ENCODE measurements around the gene PTGES3L. TPM values are rescaled to one million over a fixed set of nuclear protein-coding genes. Genes with fewer than 3 reads are reported as not detected.

PTGES3L gene
- 4.0 TPM for total RNA-seq

DNA sequence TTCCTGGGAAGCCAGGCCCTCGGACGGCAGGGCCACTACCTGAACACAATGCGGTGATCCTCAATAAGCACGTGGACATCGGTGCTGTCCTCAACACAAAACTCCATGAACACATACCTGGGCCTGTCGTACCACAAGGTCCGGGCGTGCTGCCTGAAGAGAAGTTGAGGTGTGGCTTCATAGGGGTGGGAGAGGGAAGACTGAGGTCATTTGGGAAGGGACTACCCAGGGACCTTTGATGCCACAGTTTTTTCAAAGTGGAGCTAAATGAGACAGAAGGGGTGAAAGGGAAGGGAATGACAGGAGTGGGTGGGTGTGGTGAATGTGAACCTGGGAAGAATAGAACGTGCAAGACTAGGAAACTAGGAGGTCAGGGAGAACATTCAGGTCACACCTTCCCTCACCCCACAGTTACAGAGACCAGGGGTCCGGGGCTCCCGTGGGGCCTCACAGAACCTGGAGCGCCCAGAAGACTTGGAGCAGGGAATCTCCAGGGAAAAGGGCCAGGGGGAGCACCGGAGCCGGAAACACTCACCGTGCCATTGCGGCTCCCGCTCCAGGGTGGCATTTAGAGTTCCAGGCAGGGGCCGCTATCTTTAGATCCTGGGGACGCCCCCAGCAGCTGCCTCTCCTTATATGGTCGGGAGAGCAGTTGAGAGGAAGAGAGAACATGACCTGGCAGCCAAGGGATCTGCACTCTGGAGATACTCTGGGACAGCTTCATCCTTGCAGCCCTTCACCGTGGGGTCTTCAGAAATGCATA lies at the start of gene PTGES3L:
Gene PTGES3L, minus strand, starts transcription at position 570 of the 763 bp plus-strand sequence. Its CDS starts 27 bp downstream, at position 543.

DNA sequence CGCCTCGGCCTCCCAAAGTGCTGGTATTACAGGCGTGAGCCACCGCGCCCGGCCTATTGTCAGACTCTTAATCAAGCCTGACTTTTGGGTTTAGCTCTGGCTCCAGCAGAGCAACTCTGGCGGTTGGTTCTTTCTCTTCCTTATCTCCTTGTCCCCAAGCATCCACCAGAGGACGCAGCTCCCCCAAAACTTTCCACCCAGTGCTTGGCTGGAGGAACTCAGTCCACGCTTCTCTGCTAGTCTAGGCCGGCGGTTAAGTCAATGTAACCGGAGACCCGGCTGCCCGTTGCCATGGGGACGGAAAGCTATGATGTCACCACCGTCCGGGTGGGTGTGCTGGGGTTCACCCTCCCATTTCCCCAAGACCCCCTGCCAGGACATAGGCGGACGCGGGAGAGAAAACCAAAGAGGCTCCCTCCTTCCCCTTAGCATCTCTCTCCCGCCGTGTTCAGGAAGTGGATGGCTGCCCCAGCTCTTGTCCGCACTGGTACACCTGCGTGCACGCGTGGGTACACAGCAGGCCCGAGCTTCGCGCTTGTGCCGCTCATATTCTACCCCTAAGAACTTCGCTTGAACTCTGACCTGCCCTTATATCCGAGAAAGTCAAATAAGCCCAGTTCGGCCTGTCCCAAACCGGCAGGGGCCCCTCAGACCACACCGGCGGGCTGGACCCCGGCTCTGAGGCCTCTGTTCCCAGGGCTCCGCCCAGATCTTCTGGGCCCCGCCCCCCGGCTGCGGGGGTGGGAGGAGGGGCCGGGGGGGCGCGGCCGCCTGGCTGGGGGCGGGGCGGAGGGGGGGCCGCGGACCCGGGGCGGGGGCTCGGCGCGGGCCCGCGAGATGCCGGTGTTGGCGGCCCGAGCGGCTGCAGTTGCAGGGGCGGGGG lies 44.8 kb upstream of the PTGES3L start, which contains the start of gene RND2:
Gene RND2, plus strand, starts transcription at position 825 of the 883 bp plus-strand sequence. CDS start 117 bp downstream, outside the sequence.

DNA sequence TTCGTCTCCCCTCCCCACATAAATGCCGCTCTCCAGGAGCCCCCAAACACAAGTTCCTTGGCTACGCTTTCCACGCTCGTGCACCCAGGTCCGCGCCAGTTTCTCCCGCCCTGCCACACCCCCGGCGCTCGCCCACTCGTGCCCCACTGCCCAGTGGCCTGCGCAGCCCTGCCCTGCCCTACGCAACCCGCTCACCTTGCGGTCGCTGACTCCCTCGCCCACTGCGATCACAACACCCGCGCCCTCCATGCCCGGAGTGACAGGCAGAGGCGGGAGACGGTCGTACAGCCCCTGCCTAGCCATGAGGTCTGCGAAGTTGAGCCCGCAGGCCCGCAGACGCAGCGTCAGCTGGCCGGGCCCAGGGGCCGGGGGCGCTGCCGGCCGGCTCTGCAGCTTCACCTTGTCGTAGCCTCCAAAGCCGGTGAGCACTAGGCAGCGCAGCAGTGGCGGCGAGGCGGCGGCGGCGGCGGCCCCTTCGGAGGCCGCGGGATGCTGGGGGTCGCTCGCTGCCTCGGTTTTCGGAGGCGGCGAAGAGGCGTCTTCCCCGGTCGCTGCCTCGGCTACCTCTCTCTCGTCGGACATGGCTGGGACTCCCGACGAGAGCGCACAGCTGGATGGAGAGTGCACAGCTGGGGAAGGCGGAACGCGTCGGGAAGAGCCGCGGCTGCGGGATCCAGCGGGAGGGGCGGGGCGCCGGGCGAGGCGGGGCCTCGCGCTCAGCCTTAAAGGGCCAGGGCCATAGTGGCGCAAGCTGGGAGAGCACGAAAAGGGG lies 42.0 kb upstream of the PTGES3L start, which contains the start of gene VAT1:
Gene VAT1, minus strand, starts transcription at position 645 of the 772 bp plus-strand sequence. Its CDS starts 63 bp downstream, at position 582.

DNA sequence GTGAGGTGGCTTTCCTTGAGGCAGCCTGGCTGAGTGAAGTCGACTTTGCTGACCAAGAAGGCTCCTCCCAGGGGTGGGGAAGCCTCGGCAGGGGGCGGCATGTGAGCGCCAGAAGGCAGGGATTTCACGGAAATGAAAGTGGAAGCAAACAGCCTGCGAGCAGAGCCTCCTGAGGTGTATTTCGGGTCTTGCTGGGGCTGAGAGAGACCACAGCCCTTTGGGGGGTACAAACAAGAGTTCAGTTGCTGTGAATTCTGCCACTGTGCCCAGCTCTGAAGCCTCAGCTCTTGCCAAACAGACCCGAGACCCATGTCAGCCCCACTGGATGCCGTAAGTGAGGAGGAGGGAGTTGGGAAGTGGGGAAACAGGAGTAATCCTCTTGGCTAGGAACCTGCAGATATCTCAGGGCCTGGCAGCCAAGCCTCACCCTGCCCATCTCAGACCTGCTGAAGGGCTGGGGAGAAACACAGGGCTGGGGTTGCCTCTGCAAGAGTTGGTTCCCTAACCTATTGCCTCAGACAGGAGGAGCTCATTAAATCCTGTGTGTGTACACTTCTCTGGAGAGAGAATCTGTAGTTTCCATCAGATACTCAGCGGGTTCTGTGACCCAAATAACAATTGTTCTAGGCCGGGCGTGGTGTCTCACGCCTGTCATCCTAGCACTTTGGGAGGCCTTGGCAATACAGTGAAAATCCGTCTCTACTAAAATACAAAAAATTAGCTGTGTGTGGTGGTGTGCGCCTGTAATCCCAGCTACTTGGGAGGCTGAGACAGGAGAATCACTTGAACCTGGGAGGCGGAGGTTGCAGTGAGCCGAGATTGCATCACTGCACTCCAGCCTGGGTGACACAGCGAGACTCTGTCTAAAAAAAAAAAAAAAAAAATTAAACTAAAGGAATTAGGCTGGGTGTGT lies 27.0 kb upstream of the PTGES3L start, which contains the start of gene IFI35:
Gene IFI35, plus strand, starts transcription at position 146 of the 913 bp plus-strand sequence. Its CDS starts 164 bp downstream, at position 310.

DNA sequence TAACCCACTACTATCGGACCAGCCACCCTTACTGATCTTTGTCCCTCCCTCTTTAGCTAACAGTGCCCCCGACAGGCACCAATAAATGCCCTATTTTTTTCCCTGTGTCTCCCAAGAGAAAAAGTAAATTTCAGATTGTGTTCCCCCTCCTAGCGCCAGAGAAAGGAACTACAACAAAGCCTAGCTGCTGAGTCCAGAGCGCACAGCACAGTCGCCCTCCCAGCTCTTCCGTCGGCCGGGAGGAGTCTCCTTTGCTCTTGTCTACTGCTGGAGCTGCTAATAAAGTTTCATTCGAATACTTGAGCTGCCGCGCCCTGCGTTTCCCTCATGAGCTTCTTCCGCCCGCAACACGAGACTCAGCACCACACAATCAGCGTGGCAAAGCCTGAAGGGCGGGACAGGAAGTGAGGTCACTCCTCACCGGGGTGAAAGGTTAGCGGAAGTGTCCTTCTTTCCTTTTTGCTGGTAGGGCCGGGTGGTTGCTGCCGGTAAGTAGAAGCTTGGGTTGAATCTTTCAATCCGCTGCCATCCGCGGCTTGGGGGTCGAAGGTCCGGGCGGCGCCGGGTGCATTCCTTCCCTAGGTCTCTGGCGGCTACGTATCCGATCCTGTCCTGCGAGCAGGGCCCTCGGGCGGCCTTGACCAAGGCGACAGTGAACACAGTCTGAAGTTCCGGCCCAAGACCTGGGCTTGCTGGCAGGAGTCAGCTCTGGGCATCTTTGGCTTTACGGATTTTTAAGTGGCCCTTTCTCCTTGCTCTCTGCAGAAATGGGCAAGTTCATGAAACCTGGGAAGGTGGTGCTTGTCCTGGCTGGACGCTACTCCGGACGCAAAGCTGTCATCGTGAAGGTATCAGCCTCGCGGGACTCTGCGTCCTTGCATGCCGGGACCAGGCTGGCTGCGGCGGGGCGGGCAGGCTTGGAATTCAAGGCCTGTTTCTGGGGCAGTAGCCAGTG lies 18.4 kb upstream of the PTGES3L start, which contains the start of gene RPL27:
Gene RPL27, plus strand, starts transcription at position 436 of the 955 bp plus-strand sequence. Its CDS starts 332 bp downstream, at position 768.

DNA sequence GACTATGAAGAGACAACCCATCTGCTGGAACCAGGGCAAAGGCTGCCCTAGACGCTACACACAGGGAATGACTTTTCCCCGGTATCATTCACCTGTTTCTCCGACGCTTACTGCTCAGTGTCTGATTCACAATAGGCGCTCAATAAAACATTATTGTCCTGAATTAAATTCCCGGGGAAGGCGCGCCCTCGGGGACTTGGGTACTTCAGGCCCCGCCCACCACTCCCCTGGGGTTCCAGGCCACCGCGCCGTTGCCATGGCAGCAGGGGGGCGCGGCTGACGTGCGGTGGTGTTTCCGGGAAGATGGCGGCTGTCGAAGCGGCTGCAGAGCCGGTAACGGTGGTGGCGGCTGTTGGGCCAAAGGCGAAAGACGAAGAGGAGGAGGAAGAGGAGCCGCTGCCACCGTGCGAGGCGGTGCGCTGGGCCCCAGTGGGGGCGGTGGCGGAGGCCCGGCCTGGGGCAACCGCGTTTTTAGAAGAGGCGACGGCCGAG lies 440 bp upstream of the PTGES3L start, which contains the start of gene RUNDC1:
Gene RUNDC1, plus strand, starts transcription at position 292 of the 492 bp plus-strand sequence. Its CDS starts 12 bp downstream, at position 304.

DNA sequence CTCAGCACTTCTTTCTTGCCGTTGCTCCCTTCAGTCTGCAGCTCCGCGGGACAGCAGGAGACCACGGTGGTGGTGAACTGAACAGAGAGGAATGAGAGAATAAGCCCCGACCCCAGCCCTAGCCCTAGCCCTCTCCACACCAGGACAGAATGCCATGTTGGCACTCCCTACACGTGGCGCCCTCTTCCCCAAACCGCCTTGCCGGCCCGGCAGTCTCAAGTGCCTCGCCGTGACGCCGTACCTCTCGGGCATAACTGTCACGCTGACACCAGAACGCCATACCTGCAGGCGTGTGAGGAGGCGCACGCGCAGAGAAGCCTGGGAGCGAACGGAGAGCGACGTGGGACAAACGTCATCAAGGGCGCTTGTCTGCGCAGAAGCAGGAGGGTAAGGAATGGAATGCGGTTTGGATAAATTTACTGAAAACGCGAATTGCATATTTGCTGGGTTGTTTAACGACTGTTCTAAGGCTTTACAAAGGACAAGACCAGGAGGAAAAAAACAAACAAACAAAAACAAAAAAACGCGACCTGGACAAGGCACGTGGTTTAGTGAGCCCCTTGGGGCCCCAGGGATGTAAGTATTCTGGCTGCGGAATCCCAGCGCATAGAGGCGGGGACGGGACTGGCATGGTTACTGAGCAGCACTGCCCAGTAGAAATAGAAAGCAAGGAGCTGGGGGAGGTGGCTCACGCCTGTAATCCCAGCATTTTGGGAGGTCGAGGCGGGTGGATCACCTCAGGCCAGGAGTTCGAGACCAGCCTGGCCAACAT lies 15.5 kb downstream of the PTGES3L start, which contains the start of gene AARSD1:
Gene AARSD1, minus strand, starts transcription at position 294 of the 772 bp plus-strand sequence. Its CDS starts 14 bp downstream, at position 280.

Other genes starting within 250 kb of the PTGES3L start
- 60.3 TPM for gene EZH1, start 235.0 kb downstream of the PTGES3L start, total RNA-seq
- 26.2 TPM for gene RAMP2, start 218.9 kb downstream of the PTGES3L start, total RNA-seq
- 48.2 TPM for gene VPS25, start 206.6 kb downstream of the PTGES3L start, total RNA-seq
- 0.33 TPM for gene WNK4, start 199.5 kb downstream of the PTGES3L start, total RNA-seq
- 52.7 TPM for gene COA3, start 181.4 kb downstream of the PTGES3L start, total RNA-seq
- not detected for gene CNTD1, start 181.2 kb downstream of the PTGES3L start, total RNA-seq
- gene BECN1, start 155.8 kb downstream of the PTGES3L start, total RNA-seq: 76.0 TPM
- gene PSME3, start 146.7 kb downstream of the PTGES3L start, total RNA-seq: 49.4 TPM
- gene AOC2, start 135.5 kb downstream of the PTGES3L start, total RNA-seq: 44.6 TPM
- 18.6 TPM for gene AOC3, start 128.9 kb downstream of the PTGES3L start, total RNA-seq
- gene G6PC1, start 79.3 kb downstream of the PTGES3L start, total RNA-seq: not detected
- gene AARSD1, start 15.6 kb downstream of the PTGES3L start, total RNA-seq: 22.0 TPM
- gene RUNDC1, start 485 bp upstream of the PTGES3L start, total RNA-seq: 16.8 TPM
- 706 TPM for gene RPL27, start 18.3 kb upstream of the PTGES3L start, total RNA-seq
- gene IFI35, start 26.7 kb upstream of the PTGES3L start, total RNA-seq: 9.0 TPM
- 73.2 TPM for gene VAT1, start 42.3 kb upstream of the PTGES3L start, total RNA-seq
- gene RND2, start 45.2 kb upstream of the PTGES3L start, total RNA-seq: 8.2 TPM
- gene BRCA1, start 145.3 kb upstream of the PTGES3L start, total RNA-seq: 24.4 TPM
- 149 TPM for gene NBR1, start 191.1 kb upstream of the PTGES3L start, total RNA-seq
- 5.8 TPM for gene TMEM106A, start 231.8 kb upstream of the PTGES3L start, total RNA-seq
- gene CCDC200, start 248.5 kb upstream of the PTGES3L start, total RNA-seq: not detected